ENCODE data around the gene RIC3.

RIC3 gene

GRCh38 chr11:8126649-8127289, 42.1 kb downstream of the RIC3 start:
- no peak for TF ChIP-seq CREB1 (IDR thresholded peaks at IDR 0.05; ENCODE audit: low read depth)
- no peak for TF ChIP-seq REST (IDR thresholded peaks at IDR 0.05; ENCODE audit: low read depth)
- TF ChIP-seq EGR1 (IDR thresholded peaks at IDR 0.05) = no peak
- TF ChIP-seq TEAD4 (IDR thresholded peaks at IDR 0.05) = no peak
- no peak for TF ChIP-seq MAX (IDR thresholded peaks at IDR 0.05)
- no peak for TF ChIP-seq RAD21 (IDR thresholded peaks at IDR 0.05; ENCODE audit: low read depth)
- no peak for TF ChIP-seq YY1 (IDR thresholded peaks at IDR 0.05; ENCODE audit: low read depth)

GRCh38 chr11:8122173-8122764, 46.6 kb downstream of the RIC3 start:
- TF ChIP-seq USF1 (IDR thresholded peaks at IDR 0.05) = no peak
- TF ChIP-seq CREB1 (IDR thresholded peaks at IDR 0.05; ENCODE audit: low read depth) = no peak
- TF ChIP-seq FOXM1 (IDR thresholded peaks at IDR 0.05; ENCODE audit: borderline replicate concordance, low read depth) = no peak
- TF ChIP-seq TEAD4 (IDR thresholded peaks at IDR 0.05) = no peak
- no peak for TF ChIP-seq ZBTB7A (IDR thresholded peaks at IDR 0.05; ENCODE audit: low read depth)
- TF ChIP-seq TCF12 (IDR thresholded peaks at IDR 0.05; ENCODE audit: low read depth) = no peak
- no peak for TF ChIP-seq TAF1 (IDR thresholded peaks at IDR 0.05; ENCODE audit: low read depth)
- TF ChIP-seq CEBPB (IDR thresholded peaks at IDR 0.05) = no peak
- TF ChIP-seq YY1 (IDR thresholded peaks at IDR 0.05; ENCODE audit: low read depth) = no peak
- TF ChIP-seq EGR1 (IDR thresholded peaks at IDR 0.05) = no peak
- TF ChIP-seq NFIC (IDR thresholded peaks at IDR 0.05) = no peak
- TF ChIP-seq REST (IDR thresholded peaks at IDR 0.05; ENCODE audit: low read depth) = no peak
- no peak for TF ChIP-seq EP300 (IDR thresholded peaks at IDR 0.05; ENCODE audit: borderline replicate concordance)
- no peak for TF ChIP-seq RAD21 (IDR thresholded peaks at IDR 0.05; ENCODE audit: low read depth)
- TF ChIP-seq MAX (IDR thresholded peaks at IDR 0.05) = no peak

GRCh38 chr11:8111636-8112035, 57.2 kb downstream of the RIC3 start:
- TF ChIP-seq MAX (IDR thresholded peaks at IDR 0.05) (no peak), ZBTB7A (IDR thresholded peaks at IDR 0.05; ENCODE audit: low read depth) (no peak), CEBPB (IDR thresholded peaks at IDR 0.05) (no peak), CREB1 (IDR thresholded peaks at IDR 0.05; ENCODE audit: low read depth) (no peak), USF1 (IDR thresholded peaks at IDR 0.05) (no peak), REST (IDR thresholded peaks at IDR 0.05; ENCODE audit: low read depth) (no peak), EP300 (IDR thresholded peaks at IDR 0.05; ENCODE audit: borderline replicate concordance) (no peak), YY1 (IDR thresholded peaks at IDR 0.05; ENCODE audit: low read depth) (no peak), EGR1 (IDR thresholded peaks at IDR 0.05) (no peak), TEAD4 (IDR thresholded peaks at IDR 0.05) (no peak)

GRCh38 chr11:8110396-8110795, 58.4 kb downstream of the RIC3 start:
- TF ChIP-seq REST (IDR thresholded peaks at IDR 0.05; ENCODE audit: low read depth) (no peak), TAF1 (IDR thresholded peaks at IDR 0.05; ENCODE audit: low read depth) (no peak), TCF12 (IDR thresholded peaks at IDR 0.05; ENCODE audit: low read depth) (no peak), TEAD4 (IDR thresholded peaks at IDR 0.05) (no peak), MAX (IDR thresholded peaks at IDR 0.05) (no peak), EP300 (IDR thresholded peaks at IDR 0.05; ENCODE audit: borderline replicate concordance) (no peak), CREB1 (IDR thresholded peaks at IDR 0.05; ENCODE audit: low read depth) (no peak), YY1 (IDR thresholded peaks at IDR 0.05; ENCODE audit: low read depth) (no peak), NFIC (IDR thresholded peaks at IDR 0.05) (no peak)

All from Ishikawa (cell line).